Measurements from ENCODE around the gene TMSB10.

GRCh38 chr2:84870306-84870705 lies 35.1 kb upstream of the TMSB10 start:
- no peak for TF ChIP-seq CTCF (conservative IDR thresholded peaks at IDR 0.05 in 1 of 2, IDR thresholded peaks at IDR 0.05 in 1 of 2; ENCODE audit: extremely low read depth in 1 of 2, insufficient read depth in 1 of 2, low read depth in 1 of 2, low read length in 2 of 2)
- TF ChIP-seq EZH2 (IDR thresholded peaks at IDR 0.05; ENCODE audit: borderline replicate concordance, low read length): no peak
